Measurements from ENCODE around the gene NPAS2.

The NPAS2 gene

DNA sequence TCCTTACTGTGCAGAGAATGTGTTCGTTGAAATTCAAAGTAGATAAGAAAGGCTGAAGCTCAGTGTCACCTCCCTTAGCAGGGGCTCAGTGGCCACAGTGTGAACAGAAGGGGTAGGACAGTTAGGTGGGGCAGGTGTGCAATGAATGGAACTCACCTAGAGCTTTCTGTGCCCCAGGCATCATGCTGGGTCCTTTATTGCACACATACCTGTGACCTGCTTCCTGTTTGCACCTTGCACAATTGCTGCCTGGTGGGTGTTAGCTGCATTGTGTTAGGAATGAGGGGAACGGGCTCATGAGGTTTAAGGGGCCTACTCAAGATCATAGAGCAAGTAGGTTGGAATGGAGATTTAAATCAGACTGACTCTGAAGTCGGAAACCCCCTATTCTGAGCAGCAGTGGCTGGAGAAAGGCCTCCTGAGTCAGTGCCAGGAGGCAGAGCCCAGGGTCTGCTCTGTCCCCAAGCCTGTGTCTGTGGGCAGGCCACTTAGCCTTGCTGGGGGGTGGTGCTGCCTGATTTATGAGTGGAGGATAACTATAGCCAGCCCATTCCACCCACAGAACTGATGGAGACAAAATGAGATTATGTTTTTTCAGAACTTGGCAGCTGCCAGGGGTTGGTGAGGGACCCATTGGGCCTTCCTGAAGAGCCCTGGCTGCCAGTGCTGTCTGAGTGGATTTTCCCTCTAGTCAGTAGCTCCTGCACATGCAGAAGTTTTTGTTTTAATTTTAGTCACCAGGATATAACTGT is 76.2 kb downstream of the NPAS2 start:
- no peak overlapping the region for H3K4me3 ChIP-seq (ENCODE audit: control insufficient read depth, low read depth, low read length)
- TF ChIP-seq, protein P1, sequence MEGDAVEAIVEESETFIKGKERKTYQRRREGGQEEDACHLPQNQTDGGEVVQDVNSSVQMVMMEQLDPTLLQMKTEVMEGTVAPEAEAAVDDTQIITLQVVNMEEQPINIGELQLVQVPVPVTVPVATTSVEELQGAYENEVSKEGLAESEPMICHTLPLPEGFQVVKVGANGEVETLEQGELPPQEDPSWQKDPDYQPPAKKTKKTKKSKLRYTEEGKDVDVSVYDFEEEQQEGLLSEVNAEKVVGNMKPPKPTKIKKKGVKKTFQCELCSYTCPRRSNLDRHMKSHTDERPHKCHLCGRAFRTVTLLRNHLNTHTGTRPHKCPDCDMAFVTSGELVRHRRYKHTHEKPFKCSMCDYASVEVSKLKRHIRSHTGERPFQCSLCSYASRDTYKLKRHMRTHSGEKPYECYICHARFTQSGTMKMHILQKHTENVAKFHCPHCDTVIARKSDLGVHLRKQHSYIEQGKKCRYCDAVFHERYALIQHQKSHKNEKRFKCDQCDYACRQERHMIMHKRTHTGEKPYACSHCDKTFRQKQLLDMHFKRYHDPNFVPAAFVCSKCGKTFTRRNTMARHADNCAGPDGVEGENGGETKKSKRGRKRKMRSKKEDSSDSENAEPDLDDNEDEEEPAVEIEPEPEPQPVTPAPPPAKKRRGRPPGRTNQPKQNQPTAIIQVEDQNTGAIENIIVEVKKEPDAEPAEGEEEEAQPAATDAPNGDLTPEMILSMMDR (IDR thresholded peaks at IDR 0.05; ENCODE audit: control insufficient read depth, insufficient read depth, low read depth, low read length, missing control alignments) = no peak
- no peak for DNase-seq (ENCODE audit: low read depth)

- no peak overlapping the region for H3K4me3 ChIP-seq (ENCODE audit: control insufficient read depth, low read depth, low read length)
- no peak for DNase-seq (ENCODE audit: low read depth)
- TF ChIP-seq, protein P1 (IDR thresholded peaks at IDR 0.05; ENCODE audit: control insufficient read depth, insufficient read depth, low read depth, low read length, missing control alignments) = no peak
These were observed 78.2 kb downstream of the NPAS2 start for GRCh38 chr2:100898035-100898665.

DNA sequence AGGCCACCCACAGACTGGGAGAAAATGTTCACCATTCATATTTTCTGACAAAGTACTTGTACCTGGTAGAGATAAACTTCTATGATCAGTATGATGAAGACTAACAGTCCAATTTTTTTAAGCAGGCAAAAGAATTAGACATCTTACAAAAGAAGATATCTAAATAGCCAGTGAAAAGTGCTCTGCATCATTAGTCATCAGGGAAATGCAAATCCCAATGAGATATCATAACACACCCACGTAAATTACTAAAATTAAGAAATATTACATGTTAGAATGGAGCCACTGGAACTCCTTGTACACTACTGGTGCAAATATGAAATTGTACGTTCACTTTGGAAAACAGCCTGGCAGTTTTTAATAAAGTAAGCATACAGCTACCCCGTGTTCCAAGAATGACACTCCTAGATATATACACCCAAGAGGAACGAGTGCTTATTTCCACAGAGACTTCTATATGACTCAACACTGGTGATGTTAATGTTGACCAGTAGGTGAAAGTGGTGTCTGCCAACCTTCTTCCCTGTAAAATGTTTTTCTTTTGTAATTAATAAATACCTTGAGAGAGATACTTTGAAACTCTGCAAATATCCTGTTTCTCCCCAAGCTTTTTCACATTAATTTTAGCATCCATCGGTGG is 80.3 kb downstream of the NPAS2 start:
- TF ChIP-seq, protein P1 (IDR thresholded peaks at IDR 0.05; ENCODE audit: control insufficient read depth, insufficient read depth, low read depth, low read length, missing control alignments) = no peak
- no peak for DNase-seq (ENCODE audit: low read depth)
- H3K4me3 ChIP-seq (ENCODE audit: control insufficient read depth, low read depth, low read length) = no peak overlapping the region

DNA sequence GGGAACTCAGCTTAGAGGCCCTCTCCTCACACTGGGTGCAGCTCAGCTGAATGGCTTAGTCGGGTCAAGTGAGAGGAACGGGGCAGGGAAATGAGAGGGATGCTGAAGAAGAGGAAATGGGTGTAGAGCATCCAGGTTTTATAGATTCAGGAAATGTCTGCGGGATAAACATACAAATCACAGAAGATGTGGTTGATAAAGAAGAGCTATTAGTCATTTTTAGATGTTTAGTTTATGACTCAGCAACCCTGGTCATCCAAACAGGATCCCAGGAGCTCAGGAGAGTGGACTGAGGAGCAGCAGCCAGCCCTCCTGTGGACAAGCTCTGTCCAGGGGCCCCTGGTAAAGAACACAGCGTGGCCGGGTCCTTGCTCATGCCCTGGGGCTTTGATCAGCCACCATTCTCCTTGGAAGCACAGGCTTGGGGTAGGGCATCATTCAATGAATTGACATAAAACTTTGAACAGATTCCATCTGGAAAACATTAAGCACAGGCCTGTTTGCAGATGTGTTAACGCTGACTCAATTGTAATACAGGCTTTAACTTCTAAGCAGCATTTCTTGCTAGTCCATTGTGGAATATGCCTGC is 83.0 kb downstream of the NPAS2 start:
- peak; percentile 97 for DNase-seq (ENCODE audit: low read depth)
- TF ChIP-seq, protein P1 (IDR thresholded peaks at IDR 0.05; ENCODE audit: control insufficient read depth, insufficient read depth, low read depth, low read length, missing control alignments) = peak; percentile 43
- H3K4me3 ChIP-seq (ENCODE audit: control insufficient read depth, low read depth, low read length) = no peak overlapping the region

DNA sequence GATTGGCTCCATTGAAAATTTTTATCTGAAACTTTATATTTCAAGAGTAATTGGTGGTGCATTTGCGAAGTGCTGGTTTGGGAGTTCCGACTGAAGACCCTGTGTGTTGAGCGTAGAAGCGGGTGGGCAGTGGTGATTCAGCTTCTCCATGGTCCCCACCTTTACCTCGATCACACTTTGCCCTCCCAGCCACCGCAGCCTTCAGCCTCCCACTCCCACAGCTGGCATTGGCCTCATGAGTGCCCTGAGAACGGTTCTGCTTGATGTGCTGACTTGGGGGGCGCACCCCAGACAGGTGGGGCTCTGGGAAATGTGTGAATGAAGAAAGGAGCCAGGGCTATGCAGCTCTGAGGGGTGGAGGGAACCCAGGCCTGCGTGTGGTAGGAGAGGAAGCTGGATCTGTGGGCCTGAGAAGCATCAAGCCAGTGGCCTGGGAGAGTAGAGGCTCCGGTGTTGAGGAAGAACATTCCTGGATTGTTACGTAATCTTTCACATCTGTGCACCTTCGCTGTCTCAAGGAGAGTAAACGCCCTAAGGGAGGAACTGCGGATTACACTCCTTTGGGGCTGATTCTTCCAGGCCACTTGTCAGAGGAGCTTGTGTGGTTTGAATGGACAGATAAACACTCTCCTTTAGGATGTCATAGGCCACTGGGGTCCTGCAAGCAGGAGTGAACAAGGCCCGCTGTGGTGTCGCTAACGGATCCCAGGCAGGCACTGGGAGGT is 83.8 kb downstream of the NPAS2 start:
- DNase-seq (ENCODE audit: low read depth) = no peak
- H3K4me3 ChIP-seq (ENCODE audit: control insufficient read depth, low read depth, low read length) = no peak overlapping the region
- TF ChIP-seq, protein P1 (IDR thresholded peaks at IDR 0.05; ENCODE audit: control insufficient read depth, insufficient read depth, low read depth, low read length, missing control alignments) = no peak

Measured in AG09309 (cell line).